Measurements from ENCODE around the gene KCNJ2.

KCNJ2 gene

DNA sequence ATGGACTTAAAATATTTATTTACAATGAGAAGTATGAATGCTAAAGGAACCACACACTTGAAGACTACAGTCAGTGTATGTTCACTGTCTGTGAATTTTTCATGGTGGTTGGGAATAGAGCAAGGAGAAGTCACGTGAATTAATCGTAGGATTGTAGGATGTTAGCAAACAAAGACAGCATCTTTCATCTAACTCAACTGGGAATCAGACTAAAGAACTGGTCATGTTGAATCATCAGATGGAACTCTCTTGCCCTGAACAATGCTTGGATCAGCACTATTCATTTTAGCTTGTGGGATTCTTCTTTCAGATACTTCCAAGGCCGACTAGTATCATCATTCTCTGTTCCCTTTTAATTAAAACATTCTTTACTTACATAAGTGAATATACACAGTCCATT is 18.1 kb downstream of the KCNJ2 start:
- in situ Hi-C loops (cut with HindIII; ENCODE audit: low sequenced_read_pairs) = no loop called here

DNA sequence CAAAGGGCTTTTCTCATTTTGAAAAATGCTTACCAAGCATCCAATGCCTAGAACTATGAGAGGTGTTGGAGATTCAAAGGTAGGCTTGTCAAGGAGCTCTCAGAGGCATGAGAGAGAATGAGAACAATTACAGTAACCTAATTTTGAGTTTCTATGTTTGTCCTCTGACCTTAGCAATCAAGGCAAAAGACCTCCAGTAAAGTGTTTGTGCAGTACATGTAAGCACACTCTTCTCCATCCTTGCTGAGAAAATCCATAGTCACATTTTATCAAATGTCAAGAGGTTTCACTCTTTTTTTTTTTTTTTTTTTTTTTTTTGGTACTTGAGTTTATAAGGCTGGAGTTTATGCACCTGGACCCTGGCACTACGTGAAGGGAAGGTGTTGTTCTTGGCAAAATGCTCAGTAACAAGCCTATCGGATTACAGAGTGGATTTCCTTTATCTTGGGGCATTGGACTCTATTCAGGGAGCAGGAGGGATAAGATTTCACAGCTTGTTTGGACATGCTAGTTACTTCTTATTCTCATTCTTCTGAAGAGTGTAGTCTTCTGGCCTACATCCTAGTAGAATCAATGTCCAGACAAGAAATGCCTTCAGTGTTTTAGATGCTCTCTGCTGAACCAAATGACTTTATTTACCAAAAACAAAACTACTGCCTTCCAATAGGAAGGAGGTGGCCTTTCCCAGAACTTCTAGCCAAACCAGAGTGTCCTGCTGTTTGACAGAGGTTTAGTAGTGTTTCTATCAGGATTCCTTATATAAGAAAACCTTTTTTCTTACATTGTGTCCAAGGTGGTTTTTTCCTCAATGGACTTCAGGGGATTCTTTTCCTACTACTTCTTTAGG is 21.9 kb downstream of the KCNJ2 start:
- in situ Hi-C loops (cut with HindIII; ENCODE audit: low sequenced_read_pairs) = no loop called here
- H3K4me3 ChIP-seq (ENCODE audit: low read depth, low read length) = no peak overlapping the region
- no peak for DNase-seq (ENCODE audit: low read depth)
- TF ChIP-seq, protein P1, sequence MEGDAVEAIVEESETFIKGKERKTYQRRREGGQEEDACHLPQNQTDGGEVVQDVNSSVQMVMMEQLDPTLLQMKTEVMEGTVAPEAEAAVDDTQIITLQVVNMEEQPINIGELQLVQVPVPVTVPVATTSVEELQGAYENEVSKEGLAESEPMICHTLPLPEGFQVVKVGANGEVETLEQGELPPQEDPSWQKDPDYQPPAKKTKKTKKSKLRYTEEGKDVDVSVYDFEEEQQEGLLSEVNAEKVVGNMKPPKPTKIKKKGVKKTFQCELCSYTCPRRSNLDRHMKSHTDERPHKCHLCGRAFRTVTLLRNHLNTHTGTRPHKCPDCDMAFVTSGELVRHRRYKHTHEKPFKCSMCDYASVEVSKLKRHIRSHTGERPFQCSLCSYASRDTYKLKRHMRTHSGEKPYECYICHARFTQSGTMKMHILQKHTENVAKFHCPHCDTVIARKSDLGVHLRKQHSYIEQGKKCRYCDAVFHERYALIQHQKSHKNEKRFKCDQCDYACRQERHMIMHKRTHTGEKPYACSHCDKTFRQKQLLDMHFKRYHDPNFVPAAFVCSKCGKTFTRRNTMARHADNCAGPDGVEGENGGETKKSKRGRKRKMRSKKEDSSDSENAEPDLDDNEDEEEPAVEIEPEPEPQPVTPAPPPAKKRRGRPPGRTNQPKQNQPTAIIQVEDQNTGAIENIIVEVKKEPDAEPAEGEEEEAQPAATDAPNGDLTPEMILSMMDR (IDR thresholded peaks at IDR 0.05; ENCODE audit: low read depth, low read length, missing control alignments) = no peak

More for the DNA sequence above, 18.1 kb downstream of the KCNJ2 start:
- no peak for DNase-seq (ENCODE audit: low read depth)
- TF ChIP-seq, protein P1 (IDR thresholded peaks at IDR 0.05; ENCODE audit: low read depth, low read length, missing control alignments) = no peak
- no peak overlapping the region for H3K4me3 ChIP-seq (ENCODE audit: low read depth, low read length)

DNA sequence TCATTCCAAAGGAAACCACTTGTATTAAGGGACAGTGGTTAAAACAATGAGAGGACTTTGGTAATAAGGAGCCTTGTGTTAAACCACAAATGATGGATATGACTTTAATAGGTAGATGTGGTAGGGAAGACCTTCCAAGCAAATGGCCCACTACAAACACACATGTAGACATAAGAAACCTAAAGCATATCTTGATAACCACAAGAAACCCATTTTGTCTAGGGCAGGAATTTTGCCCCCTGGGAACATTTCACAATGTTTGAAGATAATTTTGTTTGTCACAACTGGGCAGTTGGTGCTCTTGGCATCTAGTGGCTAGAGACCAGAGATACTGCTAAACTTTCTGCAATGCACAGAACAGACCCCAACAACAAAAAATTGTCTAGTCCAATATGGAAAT is 25.8 kb downstream of the KCNJ2 start:
- no peak for DNase-seq (ENCODE audit: low read depth)
- no peak overlapping the region for H3K4me3 ChIP-seq (ENCODE audit: low read depth, low read length)
- in situ Hi-C loops (cut with HindIII; ENCODE audit: low sequenced_read_pairs) = no loop called here
- TF ChIP-seq, protein P1 (IDR thresholded peaks at IDR 0.05; ENCODE audit: low read depth, low read length, missing control alignments) = no peak

DNA sequence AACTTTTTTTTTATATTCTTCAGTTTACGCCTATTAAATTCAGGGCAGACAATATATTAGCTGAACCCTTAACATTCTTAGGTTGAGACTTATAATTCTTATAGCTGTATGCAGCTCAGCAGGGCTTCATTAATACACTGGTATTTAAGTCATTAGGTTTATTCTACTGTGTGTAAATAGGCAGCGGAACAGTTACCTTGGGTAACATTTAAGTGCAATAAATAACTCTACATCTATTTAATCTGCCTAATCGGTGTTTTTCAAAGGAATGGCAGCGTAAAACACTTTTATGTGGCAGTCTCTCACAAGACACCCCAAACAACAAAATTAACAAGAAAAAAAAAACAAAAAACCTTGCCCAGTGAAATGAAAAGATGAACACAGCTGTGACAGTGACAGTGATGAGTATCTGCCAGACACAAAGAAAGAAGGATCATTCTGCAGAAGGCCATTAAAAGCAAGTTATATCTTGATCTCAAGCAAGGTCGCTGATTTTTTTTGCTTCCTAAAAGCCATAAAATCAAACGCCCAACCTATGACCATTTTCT is 32.6 kb downstream of the KCNJ2 start:
- DNase-seq (ENCODE audit: low read depth) = no peak
- TF ChIP-seq, protein P1 (IDR thresholded peaks at IDR 0.05; ENCODE audit: low read depth, low read length, missing control alignments) = no peak
- no peak overlapping the region for H3K4me3 ChIP-seq (ENCODE audit: low read depth, low read length)
- in situ Hi-C loops (cut with HindIII; ENCODE audit: low sequenced_read_pairs) = no loop called here

DNA sequence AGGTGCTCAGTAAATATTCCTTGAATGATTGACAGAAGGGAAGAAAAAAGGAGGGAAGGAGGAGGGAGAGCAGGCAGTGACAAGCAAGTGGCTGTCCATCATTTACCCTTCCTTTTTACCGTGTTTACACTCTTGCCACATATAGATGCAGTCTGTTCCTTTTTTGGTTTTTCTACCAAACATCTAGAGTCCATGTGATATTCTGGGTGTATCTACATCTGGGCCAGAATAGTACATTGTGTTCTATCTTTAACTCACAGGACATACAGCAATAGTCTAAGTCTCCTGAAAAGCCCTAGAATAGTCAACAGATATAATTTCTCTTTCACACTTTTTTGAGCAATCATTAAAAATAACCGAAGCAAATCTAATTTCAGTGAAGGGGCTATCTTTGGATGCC is 33.5 kb downstream of the KCNJ2 start:
- in situ Hi-C loops (cut with HindIII; ENCODE audit: low sequenced_read_pairs) = no loop called here
- TF ChIP-seq, protein P1 (IDR thresholded peaks at IDR 0.05; ENCODE audit: low read depth, low read length, missing control alignments) = no peak
- DNase-seq (ENCODE audit: low read depth) = no peak
- H3K4me3 ChIP-seq (ENCODE audit: low read depth, low read length) = no peak overlapping the region

DNA sequence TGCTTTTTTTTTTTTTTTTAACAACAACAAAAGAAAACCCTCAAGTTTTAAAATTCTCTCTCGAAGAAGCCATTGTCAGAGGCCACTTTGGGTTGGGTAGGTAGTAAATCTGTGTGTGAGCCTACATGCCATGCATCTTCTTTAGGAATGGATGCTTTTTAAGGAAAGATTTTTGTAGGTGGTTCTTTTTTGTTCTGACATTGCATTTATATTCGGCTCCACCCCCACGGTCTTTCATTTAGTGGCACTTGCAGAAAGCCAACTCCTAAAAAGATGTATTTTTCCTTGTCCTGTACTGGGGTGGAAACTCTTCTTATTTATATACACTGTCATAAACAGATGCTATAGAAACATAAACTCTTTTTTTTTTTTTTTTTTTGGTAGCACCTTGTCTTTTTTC is 35.1 kb downstream of the KCNJ2 start:
- in situ Hi-C loops (cut with HindIII; ENCODE audit: low sequenced_read_pairs) = no loop called here

More for the DNA sequence above, 35.1 kb downstream of the KCNJ2 start:
- H3K4me3 ChIP-seq (ENCODE audit: low read depth, low read length) = no peak overlapping the region
- DNase-seq (ENCODE audit: low read depth) = no peak
- TF ChIP-seq, protein P1 (IDR thresholded peaks at IDR 0.05; ENCODE audit: low read depth, low read length, missing control alignments) = no peak

All from astrocyte of the cerebellum (primary cell).